Stimulated activated CD4-positive, alpha-beta T cell treated with anti-CD3 and anti-CD28 coated beads, Interleukin-1b, Interleukin-23, amount 100 ng/mL, for 4 hours (primary cell): ENCODE measurements around the gene EXOC2.
"Not testable (repeated sequence)": the region's sequence is repeated elsewhere in the genome, so short reads cannot be mapped to it uniquely, and the experiment has no call there.

Source experiments
- DNase-seq, 2 donors: peaks; one replicate each; pipeline ENCODE4 v3.0.0-alpha.2; 2020; ENCODE audit warnings: low read depth in 2 of 2

Gene EXOC2

DNA sequence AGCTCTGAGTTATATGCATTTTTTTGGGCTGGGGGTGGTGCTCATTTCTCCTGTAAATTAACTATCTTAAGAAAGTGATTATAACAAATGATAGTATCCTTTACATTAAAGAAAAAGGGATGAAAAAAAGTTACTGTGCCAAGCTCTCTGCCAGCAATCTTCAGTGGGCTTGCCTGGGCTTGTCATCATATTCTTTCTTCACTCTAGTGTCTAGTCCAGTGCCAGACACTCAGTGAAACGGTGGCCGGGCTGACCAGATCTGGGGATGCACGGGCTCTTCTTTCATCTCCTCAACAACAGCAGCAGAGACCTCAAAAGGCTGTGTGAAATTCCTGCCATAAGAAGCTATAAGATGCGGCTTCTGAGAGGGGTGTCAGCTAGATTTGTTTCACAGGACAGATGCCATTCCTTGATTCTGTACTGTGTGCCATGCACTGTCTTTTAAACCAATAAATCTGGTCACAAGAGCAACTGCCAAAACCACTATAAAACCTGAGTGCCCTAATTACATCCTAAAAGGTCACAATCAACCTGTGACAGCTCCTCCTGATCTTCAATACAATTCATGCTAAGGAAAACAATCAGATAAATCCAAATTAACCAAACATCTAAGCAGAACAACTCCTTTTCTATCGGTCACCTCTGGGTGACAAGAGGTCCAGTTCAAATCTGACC lies 12.1 kb downstream of the EXOC2 start:
- DNase-seq: no peak

DNA sequence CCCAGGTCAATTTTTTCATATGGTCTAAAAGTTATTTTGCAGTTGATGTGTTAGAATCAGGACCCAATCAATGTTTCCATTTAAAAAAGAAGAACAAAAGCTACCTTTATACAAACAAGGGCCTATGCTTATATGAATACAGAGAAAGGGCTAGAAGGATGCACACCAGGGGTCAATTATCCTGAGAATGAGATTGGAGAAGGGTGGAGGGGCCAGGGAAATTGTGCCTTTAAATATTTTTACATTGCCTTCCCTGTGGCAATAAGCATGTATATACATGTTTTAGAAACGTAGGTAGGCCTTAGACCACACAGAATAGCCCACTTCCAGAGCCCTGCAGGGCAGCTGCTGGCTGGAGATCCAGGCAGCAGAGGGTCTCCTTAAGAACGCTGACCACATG lies 12.7 kb downstream of the EXOC2 start:
- DNase-seq: no peak

DNA sequence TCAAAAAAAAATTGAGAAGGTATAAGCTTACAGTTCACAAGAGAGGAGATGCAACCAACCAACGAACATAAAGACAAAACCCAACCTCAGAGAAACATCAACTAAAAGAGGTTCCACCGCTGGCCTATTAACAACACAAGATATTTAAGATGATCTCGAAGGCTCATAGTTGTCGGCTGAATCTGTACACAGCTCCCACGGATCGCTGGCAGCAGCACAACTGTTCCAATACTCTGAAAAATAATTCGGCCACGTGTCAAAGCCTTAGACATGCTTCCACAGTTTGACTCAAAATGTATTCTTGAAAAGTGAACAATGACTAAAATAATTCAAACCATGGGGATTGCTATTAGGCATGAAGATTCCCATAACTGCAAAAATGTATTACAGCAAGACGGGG lies 13.7 kb downstream of the EXOC2 start:
- DNase-seq: no peak

DNA sequence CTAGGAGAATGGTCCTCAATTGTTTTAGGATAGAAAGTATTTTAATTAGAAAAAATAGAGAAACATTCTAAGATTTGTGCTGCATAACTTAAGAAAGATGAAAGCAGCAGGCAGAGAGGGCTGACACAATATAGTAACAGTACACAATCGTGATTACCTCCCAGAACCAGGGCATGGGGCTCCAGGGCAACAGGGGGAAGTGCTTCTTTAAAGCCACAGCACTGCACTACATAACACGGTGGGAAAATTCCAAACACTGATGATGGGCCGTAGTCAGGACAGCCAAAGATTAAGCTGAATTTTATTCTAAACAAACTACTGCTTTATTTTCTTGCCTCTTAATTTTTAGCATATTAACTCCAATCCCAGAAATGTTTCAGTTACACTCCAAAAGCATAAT lies 14.4 kb downstream of the EXOC2 start:
- DNase-seq: no peak

DNA sequence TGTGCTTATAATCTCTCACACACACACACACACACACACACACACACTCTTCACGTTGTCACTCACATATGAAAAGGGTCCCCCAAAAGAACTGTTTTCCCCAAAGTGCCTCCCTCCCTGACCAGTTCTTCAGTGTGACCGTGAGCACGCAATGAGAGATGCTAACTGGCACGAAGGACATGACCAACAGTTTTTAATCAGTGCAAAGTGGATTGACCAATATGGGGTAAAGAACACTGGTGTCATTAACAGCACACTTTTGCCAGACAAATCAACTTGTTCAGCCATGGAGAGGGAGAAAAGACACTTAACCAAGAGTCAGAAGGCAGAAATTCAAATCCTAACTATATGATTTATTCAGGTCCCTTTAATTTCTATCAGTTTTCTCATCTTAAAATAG lies 15.0 kb downstream of the EXOC2 start:
- no peak for DNase-seq

DNA sequence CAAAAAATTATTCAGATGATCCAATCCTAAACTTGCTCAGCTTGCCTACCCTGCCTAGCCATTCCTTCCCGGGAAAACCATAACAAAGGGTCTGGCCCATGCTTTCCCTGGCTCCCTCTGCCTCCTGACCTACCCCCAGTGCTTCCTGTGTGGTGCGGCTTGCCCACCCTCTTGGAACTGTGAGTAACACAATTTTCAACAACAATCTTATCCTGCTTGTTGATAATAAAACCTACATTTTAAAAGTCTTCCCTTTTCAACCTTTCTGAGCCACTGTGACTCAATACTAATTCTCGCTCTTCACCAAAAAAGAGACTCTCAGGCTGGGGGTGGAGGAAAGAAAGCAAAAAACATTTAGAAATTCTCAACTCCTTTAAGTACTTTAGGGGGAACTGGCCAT lies 18.0 kb downstream of the EXOC2 start:
- DNase-seq: no peak

DNA sequence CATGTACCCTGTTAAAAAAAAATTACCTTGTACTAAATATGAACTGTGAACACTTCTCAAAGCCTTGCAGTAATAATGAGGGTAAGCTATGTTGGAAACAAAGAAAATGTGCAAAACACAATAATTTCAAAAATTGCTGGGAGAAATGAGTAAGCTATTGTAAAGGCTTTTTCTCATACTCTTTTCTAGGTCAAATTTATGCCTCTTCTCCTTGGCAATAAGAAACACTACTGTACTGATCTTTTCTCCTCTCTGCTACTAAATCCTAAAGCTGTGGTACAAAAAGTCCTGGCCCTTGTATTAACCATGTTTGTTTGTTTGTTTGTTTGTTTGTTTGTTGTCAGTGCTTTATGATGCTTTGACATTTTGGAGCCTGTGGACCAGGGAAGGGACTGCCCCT lies 18.5 kb downstream of the EXOC2 start:
- DNase-seq: no peak

DNA sequence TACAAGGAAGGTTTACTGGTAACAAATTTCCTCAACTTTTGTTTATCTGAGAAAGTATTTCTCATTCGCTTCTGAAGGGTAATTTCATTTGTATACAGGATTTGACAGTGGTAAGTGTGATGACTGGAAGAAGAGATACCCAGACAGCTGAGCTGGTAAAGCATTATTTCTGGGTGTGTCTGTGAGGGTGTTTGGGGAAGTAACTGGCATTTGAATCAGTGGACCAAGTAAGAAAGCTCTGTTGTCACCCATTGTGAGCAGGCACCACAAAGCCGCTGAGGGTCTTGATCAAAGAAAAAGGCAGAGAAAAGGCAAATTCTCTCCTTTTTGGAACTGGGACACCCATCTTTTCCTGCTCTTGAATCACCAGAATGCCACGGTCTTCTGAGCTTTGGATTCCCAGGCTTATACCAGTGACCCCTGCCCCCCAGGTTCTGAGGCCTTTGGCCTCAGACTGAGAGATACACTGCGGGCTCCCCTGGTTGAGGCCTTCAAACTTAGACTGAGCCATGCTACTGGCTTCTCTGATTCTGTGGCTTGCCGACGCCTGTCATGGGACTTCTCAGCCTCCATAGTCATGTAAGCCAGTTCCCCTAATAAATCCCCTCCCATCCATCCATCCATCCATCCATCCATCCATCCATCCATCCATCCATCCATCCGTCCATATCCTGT lies 25.5 kb downstream of the EXOC2 start:
- no peak for DNase-seq

DNA sequence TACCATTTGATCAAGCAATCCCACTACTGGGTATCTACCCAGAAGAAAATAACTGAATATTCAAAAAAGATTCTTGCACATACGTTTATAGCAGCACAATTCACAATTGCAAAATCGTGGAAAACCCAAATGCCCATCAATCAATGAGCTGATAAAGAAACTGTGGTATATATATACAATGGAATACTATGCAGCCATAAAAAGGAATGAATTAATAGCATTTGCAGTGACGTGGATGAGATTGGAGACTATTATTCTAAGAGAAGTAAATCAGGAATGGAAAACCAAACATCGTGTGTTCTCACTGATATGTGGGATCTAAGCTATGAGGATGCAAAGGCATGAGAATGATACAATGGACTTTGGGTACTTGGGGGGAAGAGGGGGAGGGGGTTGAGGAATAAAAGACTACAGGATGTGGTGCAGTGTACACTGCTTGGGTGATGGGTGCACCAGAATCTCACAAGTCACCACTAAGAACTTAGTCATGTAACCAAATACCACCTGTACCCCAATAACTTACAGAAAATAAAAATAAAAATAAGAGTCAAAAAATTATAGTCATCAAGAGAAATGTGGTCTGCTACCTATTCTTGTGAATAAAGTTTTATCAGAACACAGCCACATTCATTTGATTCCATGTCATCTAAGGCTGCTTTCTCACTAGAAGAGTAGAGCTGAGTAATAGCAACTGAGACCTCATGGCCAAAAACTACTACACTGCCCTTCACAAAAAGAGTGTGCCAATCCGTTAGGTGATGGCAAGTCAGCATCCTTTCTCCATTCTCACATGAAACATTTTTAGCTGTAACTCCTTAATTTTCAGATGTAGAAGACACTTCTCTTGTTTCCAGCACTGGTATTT lies 27.3 kb downstream of the EXOC2 start:
- DNase-seq: no peak

DNA sequence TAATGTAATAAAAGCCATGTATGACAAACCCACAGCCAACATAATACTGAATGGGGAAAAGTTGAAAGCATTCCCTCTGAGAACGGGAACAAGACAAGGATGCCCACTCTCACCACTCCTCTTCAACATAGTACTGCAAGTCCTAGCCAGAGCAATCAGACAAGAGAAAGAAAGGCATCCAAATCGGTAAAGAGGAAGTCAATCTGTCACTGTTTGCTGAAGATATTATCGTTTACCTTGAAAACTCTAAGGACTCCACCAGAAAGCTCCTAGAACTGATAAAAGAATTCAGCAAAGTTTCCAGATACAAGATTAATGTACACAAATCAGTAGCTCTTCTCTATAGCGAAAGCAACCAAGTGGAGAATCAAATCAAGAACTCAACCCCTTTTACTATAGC lies 29.2 kb downstream of the EXOC2 start:
- not testable (repeated sequence) for DNase-seq

DNA sequence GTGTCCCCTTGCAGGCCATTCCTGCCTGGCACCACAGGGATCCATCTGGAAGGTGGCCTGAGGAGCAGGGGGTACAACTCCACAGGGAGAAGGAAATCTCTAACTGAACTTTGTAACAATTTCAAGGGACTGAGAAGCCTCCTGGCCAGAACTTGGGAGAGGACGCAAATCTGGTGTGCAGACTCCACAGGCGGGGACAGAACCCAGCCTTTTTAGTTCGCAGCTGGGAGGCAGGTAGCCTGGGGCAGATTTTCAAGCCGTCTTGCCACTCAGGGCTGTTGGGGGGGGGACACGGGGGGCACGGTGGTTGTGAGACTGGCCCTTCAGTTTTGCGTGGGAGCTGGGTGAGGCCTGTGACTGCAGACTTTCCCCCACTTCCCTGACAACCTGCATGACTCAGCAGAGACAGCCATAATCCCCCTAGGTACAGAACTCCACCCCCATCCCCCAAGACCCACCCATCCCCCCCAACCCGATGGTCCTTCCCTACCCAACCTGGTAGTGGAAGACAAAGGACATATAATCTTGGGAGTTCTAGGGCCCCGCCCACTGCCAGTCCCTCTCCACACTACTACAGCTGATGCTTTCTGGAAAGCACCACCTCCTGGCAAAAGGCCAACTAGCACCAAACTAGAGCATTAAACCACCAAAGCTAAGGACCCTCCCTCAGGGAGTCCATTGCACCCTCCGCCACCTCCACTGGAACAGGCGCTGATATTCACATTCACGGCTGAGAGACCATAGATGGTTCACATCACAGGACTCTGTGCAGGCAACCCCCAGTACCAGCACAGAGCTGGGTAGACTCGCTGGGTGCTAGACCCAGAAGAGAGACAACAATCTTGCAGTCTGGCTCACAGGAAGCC lies 33.0 kb downstream of the EXOC2 start:
- DNase-seq: no peak

DNA sequence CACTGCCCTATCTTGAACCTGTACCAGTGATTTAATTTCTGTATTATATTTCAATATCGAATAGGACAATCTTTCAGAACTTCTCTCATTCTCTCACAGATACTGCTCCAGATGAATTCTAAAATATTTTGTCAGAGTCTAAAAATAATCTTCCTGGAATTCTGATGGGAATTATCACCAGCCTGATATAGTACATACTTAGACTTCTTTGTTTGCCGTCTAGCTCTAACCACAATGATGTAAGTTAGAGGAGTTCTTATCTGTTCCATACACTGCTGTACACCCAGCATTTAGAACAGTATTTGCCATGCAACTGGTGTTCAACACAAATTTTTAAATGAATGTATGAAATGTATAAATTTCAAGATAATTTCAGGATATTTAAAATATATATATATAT lies 34.7 kb downstream of the EXOC2 start:
- DNase-seq: no peak

DNA sequence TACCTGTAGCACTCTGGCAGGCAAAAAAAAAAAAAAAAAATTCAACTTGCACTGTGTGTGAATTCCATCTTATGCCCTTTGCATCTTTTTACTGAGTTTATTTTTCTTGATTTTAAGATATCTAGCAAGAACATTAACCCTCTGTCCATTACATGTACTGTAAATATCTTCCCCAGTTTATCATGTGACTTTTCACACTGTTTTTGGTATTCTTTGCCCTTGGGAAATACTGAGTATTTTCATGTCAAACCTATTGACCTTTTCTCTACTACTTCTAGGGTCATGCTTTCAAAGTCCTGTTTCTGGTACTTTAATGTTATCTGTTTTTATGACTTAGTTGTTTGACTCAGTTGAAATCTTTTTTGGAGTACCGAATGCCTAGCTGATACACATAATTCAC lies 35.2 kb downstream of the EXOC2 start:
- DNase-seq: no peak

DNA sequence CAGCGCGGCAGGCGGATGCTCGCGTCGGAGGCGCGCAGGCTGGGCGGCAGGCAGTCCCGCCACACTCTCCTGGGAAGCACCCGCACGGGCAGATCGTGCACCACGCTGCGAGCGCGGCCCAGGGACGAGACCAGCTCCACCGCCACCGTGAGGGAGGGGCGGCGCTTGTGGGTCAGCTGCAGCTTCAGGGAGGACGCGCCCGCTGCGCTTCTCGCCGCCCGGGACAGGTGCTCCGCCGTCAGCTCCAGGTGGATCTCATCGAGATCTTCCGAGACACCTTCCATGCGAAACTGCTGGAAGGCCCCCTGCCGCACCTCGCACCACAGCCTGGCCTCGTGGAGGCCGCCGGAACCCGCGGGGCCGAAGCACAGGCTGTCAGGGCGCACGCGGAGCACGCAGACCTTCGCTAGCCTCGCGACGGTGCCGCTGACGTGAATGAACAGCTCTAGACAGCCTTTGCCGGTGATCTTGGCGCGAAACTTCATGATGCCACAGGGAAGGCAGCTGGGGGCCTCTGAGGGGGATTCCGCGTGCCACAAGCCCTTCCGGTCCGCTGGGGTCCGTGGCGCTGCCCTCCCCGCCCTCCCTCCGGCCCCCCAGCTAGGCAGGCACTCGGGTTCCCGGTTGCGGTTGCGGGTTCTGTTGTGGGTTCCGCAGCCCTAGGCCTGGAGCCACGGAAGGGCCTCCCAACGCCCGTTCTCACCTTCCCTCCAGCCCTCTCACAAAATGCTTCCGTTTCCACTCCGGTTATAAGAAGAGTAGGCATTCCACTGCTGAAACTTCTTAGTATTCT lies 36.3 kb downstream of the EXOC2 start, which contains the start of gene HUS1B:
TSS of gene HUS1B (minus strand) at position 641 of the 793 bp plus-strand sequence. CDS start at position 485, 156 bp downstream.
- no peak for DNase-seq

DNA sequence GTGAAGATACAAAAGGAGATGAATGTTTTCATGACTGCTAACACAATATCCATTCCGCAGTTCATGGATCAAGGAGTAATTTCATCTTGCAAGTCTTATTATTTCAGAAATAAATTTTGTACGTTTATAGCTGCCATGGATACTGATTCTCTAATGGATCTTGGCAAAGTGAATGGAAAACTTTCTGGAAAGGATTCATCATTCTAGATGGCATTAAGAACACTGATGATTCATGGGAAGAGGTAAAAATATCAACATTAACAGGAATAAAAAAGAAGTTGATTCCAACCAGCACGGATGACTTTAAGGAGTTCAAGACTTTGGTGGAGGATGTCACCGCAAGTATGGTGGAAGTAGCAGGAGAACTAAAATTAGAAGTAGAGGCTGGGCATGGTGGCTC lies 38.8 kb downstream of the EXOC2 start:
- no peak for DNase-seq

DNA sequence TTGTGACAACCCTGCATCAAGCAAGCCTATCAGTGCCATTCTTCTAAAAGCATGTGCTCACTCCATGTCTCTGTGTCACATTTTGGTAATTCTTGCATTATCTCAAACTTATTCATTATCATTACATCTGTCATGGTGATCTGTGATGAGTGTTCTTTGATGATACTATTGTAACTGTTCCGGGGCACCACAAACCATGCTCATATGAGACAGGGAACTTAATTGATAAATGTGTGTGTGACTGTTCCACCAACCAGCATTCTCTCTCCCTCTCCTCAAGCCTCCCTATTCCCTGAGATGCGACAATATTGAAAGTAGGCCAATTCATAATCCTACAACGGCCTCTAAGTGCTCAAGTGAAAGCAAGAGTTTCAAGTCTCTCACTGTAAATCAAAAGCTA lies 40.1 kb downstream of the EXOC2 start:
- DNase-seq: no peak

DNA sequence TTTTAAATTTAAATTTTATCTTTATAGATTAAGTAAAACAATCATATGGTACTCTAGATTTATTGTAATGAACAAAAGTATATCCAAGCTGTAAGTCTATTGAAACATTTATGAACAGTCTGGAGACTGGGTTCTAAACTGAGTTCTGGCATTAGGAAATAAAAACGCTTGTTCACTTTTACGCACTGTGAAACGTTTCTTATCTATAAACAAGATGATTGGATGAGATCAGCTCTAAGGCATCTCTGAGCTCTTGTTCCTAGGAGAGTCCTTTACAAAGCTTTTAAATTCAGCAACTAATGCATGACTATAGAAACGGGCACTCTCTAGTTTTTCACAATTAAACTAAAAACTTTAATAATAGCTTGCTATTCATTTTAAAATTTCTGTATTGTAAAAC lies 42.8 kb downstream of the EXOC2 start:
- DNase-seq: no peak

DNA sequence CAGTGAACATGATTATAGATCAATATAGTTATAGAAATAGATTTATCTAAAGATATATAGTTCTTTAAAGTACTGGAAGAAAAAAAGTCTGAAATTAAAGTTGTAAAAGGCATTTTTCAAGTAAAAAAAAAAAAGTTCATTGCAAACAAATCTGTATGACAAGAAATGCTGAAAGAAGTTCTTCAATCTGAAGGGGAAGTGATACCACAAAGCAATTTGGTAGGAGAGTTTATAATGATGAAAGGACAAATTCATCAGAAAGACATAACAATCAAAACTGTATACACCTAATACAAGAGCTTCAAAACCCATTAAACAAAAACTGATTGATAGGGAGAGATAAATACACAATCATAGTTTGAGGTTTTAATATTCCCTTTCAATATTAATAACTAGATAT lies 50.1 kb downstream of the EXOC2 start:
- DNase-seq: no peak

DNA sequence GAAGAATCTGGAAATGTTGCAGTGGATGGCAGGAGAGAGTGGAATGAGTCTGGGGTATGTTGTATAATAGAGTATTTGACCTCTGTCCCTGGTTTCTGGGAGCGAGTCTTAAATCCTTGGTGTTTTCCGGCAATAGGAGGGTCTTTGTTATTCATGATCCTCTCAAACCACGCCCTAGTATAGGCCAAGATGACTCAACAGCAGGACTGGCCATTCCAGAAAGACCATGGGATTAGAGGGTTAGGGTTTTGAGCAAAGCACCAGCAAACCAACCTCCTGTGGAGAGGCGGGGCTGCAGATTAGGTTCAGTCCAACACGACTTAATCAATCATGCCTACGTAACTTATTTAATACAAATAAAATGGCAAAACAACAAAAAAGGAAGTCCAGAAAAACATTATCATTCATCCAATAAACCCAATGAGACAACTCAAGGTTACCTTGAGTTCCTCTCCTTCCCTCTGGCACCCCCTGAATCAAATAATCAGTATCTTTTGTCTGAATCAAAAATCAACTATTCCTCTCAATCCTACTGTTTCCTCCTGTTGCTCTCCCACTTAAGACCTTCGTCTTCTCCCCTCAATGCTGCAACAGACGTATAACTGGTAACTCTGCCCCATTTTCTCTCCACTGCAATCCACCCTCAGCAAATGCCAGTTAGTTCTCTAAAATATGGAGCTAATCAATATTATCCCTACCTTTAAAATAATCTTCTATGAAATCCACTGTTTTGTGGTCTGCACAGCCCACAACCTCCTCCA lies 51.5 kb downstream of the EXOC2 start:
- DNase-seq: no peak

DNA sequence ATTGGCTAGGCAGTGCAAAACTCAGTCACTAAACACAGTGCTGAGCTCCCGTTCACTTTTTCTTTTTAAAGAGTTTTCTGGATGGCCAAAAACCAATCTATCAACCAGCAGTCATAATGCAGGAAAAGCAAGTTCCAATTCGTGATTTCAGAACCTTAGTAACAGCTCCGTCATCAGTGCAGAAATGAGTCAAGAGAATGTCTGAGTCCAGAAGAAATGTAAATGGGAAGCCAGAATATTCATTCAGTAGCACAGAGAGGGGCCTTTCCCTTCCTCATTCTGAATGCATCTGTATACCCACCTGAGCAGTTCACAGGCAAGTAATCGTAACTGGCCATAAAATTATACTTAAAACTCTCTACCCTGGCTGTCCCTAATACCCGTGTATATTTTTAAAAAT lies 56.5 kb downstream of the EXOC2 start:
- no peak for DNase-seq
